GM19240 (cell line): ENCODE results near the gene ATP4B.

Experiments used
- DNase-seq: peaks from one replicate; pipeline ENCODE4 v3.0.0; 2011; ENCODE audit warnings: low spot score; ENCODE audit not compliant: insufficient read length

Gene ATP4B

DNA sequence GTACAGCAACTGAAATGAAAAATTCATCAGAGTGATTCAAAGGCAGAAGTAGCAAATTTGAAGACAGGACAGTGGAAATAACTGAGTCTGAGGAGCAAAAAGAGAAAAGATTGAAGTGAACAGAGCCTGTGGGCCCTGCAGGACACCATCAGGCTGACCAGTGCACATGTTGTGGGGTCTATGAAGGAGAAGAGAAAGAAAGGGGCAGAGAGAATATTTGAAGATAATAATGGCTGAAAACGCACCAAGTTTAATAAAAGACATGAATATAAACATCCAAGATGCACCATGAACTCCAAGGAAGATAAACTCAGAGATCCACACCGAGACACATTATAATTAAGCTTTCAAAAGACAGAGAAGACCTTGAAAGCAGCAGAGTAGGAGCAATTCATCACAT, 15.4 kb downstream of the ATP4B start:
- DNase-seq, result no peak

DNA sequence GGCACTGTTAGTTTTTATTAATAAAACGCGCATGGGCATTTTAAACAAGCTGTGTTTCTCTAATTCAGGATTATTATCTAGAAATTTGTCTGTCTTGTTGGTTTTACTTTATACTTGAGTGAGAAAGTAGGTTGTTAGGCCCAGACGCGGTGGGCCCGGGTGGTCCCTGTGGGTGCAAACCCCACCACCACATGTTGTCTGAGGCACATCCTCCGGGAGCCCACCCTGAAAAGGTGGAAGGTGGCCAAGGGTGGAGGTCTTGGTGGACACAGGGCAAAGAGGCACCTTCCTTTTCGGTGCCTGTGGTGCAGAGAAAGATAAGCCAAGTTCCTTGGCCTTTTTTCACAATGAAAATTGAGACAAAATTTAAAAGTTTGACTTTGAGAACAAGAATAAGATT, 16.6 kb downstream of the ATP4B start:
- no peak for DNase-seq

DNA sequence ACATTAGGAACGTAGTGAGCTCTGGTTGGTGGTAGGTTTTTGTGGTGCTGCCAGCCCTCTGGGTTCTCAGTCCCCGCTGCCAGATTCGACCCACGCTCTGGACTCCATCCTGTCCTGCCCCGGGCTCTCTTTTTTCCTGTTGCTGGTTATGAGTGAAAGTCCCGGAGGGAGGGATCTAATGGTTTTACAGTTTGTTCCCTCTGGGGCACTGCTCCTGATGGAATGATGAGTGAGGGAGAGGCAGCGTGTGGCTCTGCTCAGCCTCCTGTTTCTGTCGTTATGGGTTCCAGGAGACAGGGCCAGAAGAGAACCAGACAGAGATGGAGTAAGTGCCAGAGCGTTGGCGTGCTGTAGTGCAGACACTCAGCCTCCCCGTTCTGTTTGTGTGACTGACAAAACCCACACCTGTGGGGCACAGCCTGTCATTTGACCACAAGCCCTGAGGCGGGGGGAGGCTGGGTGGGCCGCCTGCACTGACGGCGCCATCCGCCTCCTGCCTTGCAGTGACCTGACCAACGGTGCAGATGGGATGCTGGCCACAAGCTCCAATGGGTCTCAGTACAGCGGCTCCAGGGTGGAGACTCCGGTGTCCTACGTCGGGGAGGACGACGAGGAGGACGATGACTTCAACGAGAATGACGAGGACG, 18.3 kb downstream of the ATP4B start:
- DNase-seq, result no peak

DNA sequence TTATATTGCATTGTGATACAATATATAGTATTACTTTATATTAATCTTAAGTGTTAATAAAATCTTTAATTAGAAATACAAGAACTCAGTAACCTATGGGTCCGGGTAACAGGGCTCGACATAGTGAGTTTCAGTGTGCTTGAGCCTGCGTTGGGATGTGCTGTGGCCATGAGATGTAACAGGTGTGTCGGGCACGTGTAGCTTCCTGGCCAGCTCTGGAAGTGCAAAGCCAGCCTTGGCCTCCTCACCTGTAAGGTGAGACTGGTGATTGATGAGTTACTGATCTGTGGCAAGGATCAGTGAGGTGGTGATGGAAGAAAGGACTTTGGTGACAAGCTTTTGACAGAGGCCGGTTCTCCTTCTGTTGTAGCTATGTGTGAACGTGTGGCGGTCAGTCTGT, 19.2 kb downstream of the ATP4B start:
- DNase-seq, result no peak

DNA sequence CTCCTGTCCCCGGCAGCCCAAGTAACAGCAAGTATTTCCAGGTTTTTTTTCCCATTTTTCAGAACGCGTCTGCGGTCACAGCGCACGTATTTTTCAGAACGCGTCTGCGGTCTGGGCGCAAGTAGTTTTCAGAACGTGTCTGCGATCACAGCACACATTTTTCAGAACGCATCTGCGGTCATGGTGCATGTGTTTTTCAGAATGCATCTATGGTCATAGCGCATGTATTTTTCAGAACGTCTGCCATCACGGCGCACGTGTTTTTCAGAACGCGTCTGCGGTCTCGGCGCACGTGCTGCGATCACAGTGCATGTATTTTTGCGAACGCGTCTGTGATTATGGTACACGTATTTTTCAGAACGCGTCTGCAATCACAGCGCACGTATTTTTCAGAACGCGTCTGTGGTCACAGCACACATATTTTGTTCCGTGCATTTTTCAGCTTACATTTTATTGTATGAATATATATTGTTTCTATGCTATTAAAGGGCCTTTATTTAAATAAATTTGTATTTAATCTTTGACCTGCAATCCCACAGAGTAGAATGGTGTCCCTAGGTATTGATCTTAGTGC, 19.7 kb downstream of the ATP4B start:
- no peak for DNase-seq

DNA sequence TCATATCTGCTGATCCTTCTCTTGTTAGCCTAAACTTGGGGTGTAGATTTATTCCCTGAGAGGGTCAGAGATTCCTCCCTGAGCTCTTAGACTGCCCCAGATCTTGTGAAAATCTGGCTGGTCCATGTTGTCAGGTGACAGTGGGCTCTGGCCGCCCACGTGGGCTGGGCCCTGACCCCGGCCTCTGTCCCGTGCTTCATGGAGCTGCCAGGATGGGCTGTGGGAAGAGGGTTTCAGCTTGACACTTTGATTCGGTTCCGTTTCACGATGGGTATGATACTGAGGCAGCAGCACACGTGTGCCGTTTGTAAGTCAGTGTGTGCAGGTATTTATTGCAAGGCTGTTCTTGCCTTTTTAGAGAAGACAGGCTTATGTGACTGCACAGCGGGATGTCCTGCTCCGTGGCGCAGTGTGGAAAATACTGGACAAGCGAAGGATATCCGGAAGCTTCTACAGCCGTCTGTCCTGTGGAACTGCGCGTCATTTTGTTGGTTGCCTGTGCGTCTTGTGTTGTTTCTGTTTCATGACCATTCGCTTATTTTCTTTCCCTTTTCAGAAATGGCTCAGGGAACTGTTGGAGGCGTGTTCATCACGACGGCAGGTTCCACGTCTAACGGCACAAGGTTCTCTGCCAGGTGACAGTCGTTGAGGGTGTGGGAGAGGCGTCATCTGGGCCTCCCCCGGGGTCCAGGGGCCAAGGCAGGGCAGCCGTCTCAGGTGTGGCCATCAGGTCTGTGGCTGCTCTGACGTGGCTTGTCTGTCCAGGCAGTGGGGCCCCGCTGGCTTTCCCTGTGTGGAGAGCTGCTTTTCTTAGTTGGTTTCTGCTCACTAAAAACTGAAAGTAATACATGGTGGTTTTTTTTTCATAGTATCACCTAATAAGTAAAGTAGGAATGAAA, 20.5 kb downstream of the ATP4B start:
- DNase-seq, result no peak

DNA sequence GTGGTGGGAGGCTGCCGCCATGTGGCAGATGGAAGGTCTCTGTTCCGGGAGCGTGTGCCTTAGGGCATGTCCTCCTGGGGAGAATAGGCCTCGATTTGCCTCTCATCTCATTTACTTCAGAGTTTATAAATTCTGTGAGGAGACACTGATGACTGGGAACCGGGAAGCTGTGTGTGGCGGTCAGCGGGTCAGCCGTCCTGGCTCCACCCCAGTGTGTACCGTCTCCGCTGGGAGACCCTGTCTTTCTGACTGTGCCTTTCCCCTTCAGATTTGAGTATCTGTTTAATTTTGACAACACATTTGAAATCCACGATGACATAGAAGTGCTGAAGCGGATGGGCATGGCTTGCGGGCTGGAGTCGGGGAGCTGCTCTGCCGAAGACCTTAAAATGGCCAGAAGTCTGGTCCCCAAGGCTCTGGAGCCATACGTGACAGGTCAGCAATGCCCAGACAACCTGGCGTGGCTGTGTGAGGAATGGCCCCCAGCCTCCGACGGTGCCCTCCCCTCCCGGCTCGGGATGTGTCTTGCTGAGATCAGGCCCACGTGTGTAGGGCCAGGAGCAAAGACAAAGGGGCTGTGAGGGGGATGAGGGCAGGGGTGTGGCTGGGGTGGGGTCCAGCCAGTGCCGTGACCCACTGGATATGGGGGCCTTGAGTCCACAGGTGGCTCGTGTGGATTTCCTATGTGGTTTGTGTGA, 21.6 kb downstream of the ATP4B start:
- no peak for DNase-seq

DNA sequence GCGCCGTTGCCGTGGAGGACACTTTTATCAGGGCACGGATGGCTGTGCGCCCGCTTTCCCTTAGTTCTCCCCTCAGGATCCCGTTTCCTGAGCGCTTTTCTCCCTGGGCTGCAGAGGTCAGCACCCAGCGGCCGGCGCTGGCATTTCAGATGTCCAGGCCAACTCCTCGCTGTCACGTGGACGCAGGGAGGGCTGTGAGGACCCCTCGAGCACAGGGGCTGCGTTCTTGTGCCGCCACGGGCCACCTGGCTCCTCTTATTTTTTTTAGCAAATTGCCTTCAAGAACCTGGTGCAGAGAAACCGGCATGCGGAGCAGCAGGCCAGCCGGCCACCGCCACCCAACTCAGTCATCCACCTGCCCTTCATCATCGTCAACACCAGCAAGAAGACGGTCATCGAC, 22.3 kb downstream of the ATP4B start:
- no peak for DNase-seq

DNA sequence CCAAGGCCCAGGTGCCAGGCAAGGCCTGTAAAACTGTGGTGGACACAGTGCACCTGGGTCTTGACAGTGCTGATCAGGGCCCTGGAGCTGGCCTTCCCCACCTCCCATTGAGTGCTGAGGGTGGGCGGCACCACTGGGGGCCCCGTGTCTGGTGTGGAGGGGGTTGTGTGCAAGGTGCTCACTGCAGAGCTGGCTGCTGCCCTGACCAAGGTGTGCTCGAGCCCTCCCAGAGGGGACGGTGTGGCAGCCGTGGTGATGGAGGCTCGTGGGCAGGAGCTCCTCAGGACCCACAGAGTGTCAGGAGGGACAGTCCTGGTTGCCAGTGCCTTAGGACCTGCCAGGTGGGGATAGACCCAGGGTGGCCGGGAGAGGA, 23.0 kb downstream of the ATP4B start:
- no peak for DNase-seq

DNA sequence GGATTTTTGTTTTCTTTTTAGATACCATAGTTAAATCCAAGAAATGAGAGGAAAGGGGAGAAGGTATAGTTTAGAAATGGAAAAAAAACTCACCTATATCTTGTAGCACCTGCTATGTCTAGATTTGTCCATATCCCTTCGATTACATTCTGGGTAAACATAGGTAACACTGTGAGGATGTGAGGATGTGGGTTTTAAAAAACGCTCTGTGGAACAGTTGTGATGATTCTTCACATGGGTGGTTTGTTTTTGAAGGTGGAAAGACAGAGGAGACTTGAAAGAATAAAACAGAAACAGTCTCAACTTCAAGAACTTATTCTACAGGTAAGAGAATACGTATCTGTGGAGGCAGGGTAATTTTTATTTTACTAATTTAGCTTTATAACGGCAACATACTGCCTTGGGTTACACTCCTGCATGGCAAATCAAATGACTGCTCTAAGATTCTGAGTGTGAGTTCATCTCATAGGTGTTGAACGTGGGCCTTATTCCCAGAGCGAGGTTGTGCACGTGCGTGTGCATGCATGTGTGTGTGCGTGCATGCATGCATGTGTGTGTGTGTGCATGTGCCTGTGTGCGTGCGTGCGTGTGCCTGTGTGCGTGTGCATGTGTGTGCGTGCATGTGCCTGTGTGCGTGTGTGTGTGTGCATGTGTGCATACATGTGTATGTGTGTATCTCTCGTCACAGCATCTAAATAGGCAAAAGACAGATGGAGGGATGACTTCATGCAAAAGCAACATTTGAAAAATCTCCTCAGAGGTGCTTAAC, 23.5 kb downstream of the ATP4B start:
- DNase-seq, result no peak

DNA sequence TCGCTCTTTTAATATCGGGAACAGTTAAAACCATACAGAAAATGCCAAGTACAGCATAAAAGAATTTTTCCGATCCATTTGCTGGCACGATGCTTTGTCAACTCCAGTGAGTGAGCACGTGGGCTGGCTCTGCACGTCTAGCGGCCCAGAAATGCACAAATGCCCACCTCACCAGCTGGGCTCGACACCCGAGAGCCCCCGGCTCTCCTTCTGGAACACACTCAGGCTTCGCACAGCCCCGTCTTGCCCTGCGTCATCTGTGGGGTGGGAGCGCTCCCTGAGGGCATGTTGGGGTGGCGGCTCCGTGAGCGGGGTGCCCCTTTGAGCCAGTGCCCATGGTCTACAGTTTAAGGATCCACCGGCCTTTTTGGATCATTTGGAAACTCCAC, 24.5 kb downstream of the ATP4B start:
- no peak for DNase-seq

DNA sequence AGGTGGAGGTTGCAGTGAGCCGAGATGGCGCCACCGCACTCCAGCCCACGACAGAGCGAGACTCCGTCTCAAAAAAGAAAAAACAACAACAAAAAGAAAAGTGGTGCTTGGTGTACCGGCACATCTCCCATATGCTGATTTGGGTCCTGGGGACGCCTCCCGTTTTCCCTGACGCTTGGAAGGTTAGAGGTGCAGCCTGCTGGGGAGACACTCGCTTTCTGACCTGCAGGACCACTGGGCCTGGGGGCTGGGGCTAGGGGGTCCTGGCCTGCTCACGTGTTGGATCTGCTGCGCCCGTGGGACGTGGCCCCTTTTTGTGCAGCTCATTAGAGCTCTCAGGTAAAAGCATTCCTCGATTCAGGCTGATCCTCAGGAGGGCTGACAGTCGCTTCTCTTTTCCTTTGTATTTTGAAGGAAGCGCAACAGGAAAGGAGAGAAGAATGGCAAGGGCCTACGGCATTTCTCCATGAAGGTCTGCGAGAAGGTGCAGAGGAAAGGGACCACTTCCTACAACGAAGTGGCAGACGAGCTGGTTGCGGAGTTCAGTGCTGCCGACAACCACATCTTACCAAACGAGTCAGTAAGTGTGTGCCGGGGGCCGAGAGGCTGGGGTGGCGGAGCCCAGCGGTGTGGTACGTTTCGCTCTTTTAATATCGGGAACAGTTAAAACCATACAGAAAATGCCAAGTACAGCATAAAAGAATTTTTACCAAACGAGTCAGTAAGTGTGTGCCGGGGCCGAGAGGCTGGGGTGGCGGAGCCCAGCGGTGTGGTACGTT, 25.1 kb downstream of the ATP4B start:
- no peak for DNase-seq

DNA sequence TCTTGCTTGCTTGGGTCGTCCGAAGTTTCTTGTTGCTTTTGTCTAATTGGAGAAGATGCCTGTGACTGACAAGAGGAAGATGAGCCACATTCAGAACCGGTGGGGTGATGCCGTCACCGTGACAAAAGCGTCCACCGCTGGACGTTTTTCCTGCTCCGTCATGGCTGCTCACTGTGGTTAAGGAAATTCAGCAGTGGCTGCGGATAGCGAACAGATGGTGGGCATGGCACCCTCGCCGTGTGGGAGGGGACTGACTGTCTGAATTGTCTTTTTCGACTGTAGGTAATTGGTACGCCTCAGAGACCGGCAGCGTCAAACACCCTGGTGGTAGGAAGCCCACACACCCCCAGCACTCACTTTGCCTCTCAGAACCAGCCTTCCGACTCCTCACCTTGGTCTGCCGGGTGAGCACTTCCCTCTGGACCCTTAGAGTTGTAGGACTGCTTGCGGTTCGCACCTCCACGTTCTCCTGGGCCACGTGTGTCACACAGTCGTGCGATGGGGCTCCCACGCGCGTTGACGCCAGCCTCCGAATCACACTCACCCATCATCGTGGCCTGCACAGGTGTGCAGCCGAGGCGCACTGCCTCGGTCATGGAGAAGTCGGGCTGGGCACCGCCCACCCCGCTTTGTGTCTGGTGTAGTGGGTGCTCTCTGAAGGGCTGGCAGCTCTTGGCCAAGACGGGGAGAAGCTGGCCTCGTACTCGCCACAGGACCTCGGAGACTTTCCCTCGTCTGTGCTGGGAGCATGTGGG, 26.5 kb downstream of the ATP4B start:
- DNase-seq, result no peak

DNA sequence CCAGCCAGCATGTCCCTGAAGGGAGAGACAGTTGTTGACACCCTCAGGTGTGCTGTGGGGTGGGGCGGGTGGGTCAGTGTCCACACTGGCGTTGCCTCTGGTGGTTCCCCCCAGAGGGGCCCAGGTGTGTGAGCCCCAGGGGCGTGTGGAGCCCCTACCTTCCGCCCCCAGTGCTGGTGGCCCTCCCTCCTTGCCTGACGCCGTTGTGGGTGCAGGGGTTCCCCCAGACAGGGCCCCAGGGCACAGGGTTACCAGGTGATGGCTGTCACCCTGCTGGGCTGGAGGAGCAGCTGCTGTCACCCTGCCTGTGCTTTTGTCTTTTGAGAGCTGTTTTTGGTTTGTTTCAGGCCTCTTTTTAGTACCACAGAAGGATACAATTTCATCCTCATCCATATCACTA, 27.2 kb downstream of the ATP4B start:
- no peak for DNase-seq

DNA sequence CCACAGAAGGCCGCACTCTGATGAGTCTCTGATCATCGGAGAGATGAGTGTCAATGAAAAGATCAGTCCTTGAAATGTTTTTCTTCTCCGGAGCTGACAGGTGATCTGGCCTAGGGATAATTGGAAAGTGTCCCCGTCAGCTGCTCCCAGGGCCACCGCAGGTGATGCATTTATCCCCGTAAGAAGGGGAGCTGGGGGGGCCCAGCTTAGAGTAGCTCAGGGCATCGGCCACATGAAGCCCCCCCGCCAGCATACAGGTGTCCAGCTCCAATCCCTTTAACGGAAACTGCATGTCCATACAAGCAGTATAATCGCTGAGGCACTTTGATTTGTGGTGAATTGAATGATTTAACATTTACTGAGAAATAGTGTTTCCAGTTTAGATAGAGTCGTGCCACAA, 27.7 kb downstream of the ATP4B start:
- no peak for DNase-seq

DNA sequence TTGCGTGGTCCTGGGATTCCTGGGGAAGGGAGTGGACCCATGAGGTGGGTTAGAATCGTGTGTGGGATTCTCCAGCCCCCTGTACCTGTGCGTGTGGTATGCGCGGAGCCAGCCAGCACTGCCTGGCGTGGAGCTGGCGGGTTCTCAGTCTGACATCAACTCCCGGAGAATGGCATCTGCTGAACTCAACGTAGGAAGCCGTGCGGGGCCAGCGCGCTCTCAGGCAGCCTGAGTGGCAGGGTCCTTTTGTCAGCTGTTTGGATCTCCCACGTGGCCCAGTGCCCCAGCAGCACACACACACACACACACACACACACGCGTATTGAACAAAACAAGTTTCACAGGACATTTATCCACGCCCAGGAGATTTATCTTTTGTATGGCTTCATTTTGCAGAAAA, 28.1 kb downstream of the ATP4B start:
- DNase-seq, result no peak

DNA sequence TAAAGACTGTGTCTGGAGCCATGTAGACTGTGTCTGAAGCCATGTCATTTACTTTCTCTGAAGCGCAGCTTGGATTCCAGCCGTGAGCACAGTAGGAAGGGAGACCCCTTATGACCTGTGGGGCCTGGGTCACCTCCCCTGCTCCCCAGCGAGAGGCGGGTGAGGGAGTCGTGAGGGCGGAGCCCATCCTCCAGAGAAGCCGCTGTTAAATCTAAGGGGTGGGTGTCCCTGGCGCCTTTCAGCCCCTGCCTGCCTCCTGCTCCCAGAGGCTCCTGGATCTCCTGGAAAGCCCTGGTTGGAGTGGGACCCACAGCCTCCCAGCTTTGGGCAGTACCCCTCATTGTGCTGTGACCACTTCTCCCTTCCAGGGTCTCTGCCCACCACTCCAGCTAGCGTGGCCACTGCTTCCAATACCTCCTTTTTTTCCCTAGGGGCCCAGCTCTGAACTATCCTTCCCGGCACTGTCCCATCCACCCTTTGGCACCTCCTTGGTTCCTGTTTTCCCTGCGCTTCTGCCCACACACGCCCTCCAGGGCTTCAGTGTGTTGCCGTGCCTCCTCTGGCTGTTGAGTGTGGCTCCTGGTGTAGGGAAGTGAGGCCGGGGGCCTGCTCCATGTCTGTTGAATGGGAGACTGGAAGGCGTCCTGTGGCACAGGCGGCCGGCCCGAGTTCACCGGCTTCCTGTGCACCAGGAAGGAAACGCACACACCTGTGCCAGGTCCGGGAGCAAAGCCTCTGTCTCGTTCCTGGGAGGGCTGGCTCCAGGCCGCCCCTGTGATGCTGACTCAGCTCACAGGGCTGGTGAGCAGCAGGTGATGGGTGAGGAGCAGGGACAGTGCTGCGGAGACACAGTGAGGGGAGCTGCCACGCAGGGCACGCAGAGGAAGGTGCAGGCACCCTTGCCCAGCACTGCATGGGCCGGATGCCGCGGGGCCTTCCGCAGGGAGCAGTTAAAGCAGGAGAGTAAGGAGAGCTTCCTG, 29.4 kb downstream of the ATP4B start:
- no peak for DNase-seq

DNA sequence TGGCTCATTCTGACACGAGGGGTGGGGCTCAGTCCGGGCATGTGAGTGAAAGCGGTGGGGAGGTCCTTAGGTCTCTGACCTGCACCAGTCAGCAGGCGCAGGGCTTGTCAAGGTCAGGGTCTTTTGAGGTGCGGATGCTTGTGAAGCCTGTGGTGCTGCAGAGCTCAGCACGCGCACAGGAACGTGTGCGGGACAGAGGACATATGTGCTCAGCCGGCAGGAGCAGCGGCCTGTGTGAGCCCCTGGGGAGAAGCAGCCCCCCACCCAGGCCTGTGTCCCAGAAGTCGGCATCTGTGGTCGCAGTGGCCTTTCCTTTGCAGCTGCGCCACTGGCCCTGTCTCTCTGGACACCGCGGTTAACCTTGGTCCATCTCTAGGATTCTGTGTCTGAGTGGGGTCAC, 30.9 kb downstream of the ATP4B start:
- DNase-seq, result no peak
